HCT116 (cell line): ENCODE data around the gene YOD1. TPM values are rescaled to one million over a fixed set of nuclear protein-coding genes. Genes with fewer than 3 reads are reported as not detected.

ENCODE experiments used
- ATAC-seq: fragments of 200-7000 bp; cut with Tn5 transposase; 2 replicates; pipeline ENCODE4 v1.9.1; 2020; ENCODE audit warnings: mild to moderate bottlenecking, moderate library complexity
- BruUV-seq: library from RNA; stranded (reverse); fragments of 400-500 nt; replicated peaks from 2 replicates; lab custom pipeline; 2021; lab: Mats Ljungman, UMichigan
- CTCF ChIA-PET: fragments of 300-600 bp; sonication (Branson Sonifier 250); formaldehyde crosslinking; loops from one replicate; lab custom pipeline; 2021; ENCODE audit warnings: antibody characterized with exemption; lab: Charles Lee
- POLR2A ChIA-PET: fragments of 300-600, 350-600 bp; sonication (Branson Sonifier 250); formaldehyde crosslinking; loops from one replicate; lab custom pipeline; 2021; ENCODE audit warnings: antibody characterized with exemption; lab: Charles Lee
- RAD21 ChIA-PET, 2 experiments: fragments of 300-600 bp; sonication (Branson Sonifier 250); formaldehyde crosslinking; loops; one replicate each; lab custom pipeline; 2023; ENCODE audit warnings: low total read pairs in 2 of 2; ENCODE audit not compliant: uncharacterized antibody in 2 of 2, unreplicated experiment in 2 of 2, low non-redundant PET in 1 of 2; lab: Charles Lee
- DNase-seq: peaks from one replicate; pipeline ENCODE4 v3.0.0-alpha.2; 2010; ENCODE audit warnings: low read depth, low spot score
- H2AFZ ChIP-seq: fragments of 200-600 bp; shearing (Covaris generic), sonication (generic); 2 replicates; pipeline ENCODE4 v1.6.1; 2017; ENCODE audit warnings: low read depth, mixed run types, mixed read lengths, antibody characterized with exemption, low read length; ENCODE audit not compliant: poor library complexity, severe bottlenecking
- H3K27ac ChIP-seq: 2 replicates; pipeline ENCODE4 v1.5.1; 2012; ENCODE audit warnings: low read depth, low read length
- H3K27me3 ChIP-seq: fragments of 200-600 bp; sonication (generic); 2 replicates; pipeline ENCODE4 v1.6.1; 2016; ENCODE audit warnings: mixed run types, low read length, mixed read lengths; ENCODE audit not compliant: insufficient read depth
- H3K36me3 ChIP-seq, 2 experiments: fragments of 200-500 bp in 1 of 2; fragments of 200-600 bp in 1 of 2; sonication (Bioruptor generic) in 1 of 2; sonication (generic) in 1 of 2; 2 replicates each; pipeline versions ENCODE4 v1.5.1 to v1.6.1; 2014 to 2016; ENCODE audit warnings: low read length in 2 of 2, inconsistent platforms in 1 of 2, mixed read lengths in 1 of 2, mixed run types in 1 of 2; ENCODE audit not compliant: insufficient read depth in 2 of 2, control insufficient read depth in 1 of 2
- H3K4me1 ChIP-seq, 2 experiments: fragments of 200-600 bp in 1 of 2; sonication (generic) in 1 of 2; 2 replicates each; pipeline versions ENCODE4 v1.5.1 to v1.6.1; 2012 to 2017; ENCODE audit warnings: low read length in 2 of 2, inconsistent platforms in 1 of 2, mild to moderate bottlenecking in 1 of 2, mixed read lengths in 1 of 2, mixed run types in 1 of 2, moderate library complexity in 1 of 2; ENCODE audit not compliant: insufficient read depth in 2 of 2, control insufficient read depth in 1 of 2
- H3K4me2 ChIP-seq: fragments of 200-600 bp; sonication (generic); 2 replicates; pipeline ENCODE4 v1.6.1; 2017; ENCODE audit warnings: mixed run types, low read length, mixed read lengths
- H3K4me3 ChIP-seq, 2 experiments: fragments of 200-600 bp in 1 of 2; sonication (generic) in 1 of 2; replicated peaks in 1 of 2; 2 replicates each; pipeline ENCODE4 v1.5.1; 2011 to 2016; ENCODE audit warnings: low read length in 2 of 2, control low read depth in 1 of 2, low read depth in 1 of 2, mild to moderate bottlenecking in 1 of 2, mixed read lengths in 1 of 2, mixed run types in 1 of 2
- H3K79me2 ChIP-seq: fragments of 200-600 bp; sonication (generic); 2 replicates; pipeline ENCODE4 v1.6.1; 2017; ENCODE audit warnings: mild to moderate bottlenecking, mixed run types, low read length, moderate library complexity, mixed read lengths; ENCODE audit not compliant: insufficient read depth
- H3K9ac ChIP-seq: fragments of 200-600 bp; sonication (generic); 2 replicates; pipeline ENCODE4 v1.6.1; 2016; ENCODE audit warnings: low read length, mixed read lengths
- H3K9me2 ChIP-seq: fragments of 200-600 bp; sonication (generic), shearing (Covaris generic); 2 replicates; pipeline ENCODE4 v1.6.1; 2017; ENCODE audit warnings: mixed run types, mild to moderate bottlenecking, moderate library complexity; ENCODE audit not compliant: insufficient read depth
- H3K9me3 ChIP-seq, 2 experiments: fragments of 200-500 bp in 1 of 2; fragments of 200-600 bp in 1 of 2; sonication (Bioruptor generic) in 1 of 2; sonication (generic) in 1 of 2; 2 replicates each; pipeline ENCODE4 v1.6.1; 2014 to 2017; ENCODE audit warnings: low read length in 2 of 2, mixed read lengths in 2 of 2, inconsistent platforms in 1 of 2, low read depth in 1 of 2, mild to moderate bottlenecking in 1 of 2, mixed run types in 1 of 2, moderate library complexity in 1 of 2; ENCODE audit not compliant: control insufficient read depth in 1 of 2, insufficient read depth in 1 of 2
- H4K20me1 ChIP-seq: fragments of 200-600 bp; sonication (generic), shearing (Covaris generic); 2 replicates; pipeline ENCODE4 v1.6.1; 2017; ENCODE audit warnings: mixed run types, mild to moderate bottlenecking, moderate library complexity; ENCODE audit not compliant: insufficient read depth
- CBX3 ChIP-seq: IDR thresholded peaks from 2 replicates; pipeline ENCODE4 v1.6.1; 2012; ENCODE audit warnings: low read depth
- CEBPB ChIP-seq: IDR thresholded peaks from 2 replicates; pipeline ENCODE4 v1.6.1; 2012; ENCODE audit warnings: low read depth
- ELF1 ChIP-seq: IDR thresholded peaks from 2 replicates; pipeline ENCODE4 v1.6.1; 2012; ENCODE audit warnings: low read depth, borderline replicate concordance
- EZH2 ChIP-seq: fragments of 200-600 bp; sonication (generic); IDR thresholded peaks from 2 replicates; pipeline ENCODE4 v1.6.1; 2017; ENCODE audit warnings: antibody characterized with exemption, mixed run types
- EZH2phosphoT487 ChIP-seq: fragments of 200-600 bp; IDR thresholded peaks from 2 replicates; pipeline ENCODE4 v1.6.1; 2018; ENCODE audit warnings: antibody characterized with exemption, borderline replicate concordance
- FOSL1 ChIP-seq: IDR thresholded peaks from 2 replicates; pipeline ENCODE4 v1.6.1; 2012; ENCODE audit warnings: low read depth
- POLR2A ChIP-seq: IDR thresholded peaks from 2 replicates; pipeline ENCODE4 v1.7.0; 2011; ENCODE audit warnings: borderline replicate concordance; ENCODE audit not compliant: insufficient read depth, insufficient read length; ENCODE audit errors: extremely low read depth
- RAD21 ChIP-seq: IDR thresholded peaks from 2 replicates; pipeline ENCODE4 v1.6.1; 2012; ENCODE audit warnings: low read depth, mild to moderate bottlenecking
- SIN3A ChIP-seq: IDR thresholded peaks from 2 replicates; pipeline ENCODE4 v1.6.1; 2012; ENCODE audit warnings: low read depth
- SP1 ChIP-seq: IDR thresholded peaks from 2 replicates; pipeline ENCODE4 v1.6.1; 2012; ENCODE audit warnings: low read depth
- SRF ChIP-seq: IDR thresholded peaks from 2 replicates; pipeline ENCODE4 v1.6.1; 2012; ENCODE audit warnings: low read depth
- intact Hi-C: fragments of 100-400 bp; cut with micrococcal nuclease; formaldehyde crosslinking; loops from 2 replicates; pipeline ENCODE4 v1.10.0; 2022
- total RNA-seq: library from RNA; stranded (reverse); gene quantifications from one replicate; pipeline ENCODE4 v1.2.1, GENCODE V29; 2021; ENCODE audit not compliant: unreplicated experiment
- TF ChIP-seq, protein P1 (sequence below), 3 experiments: fragments of 200-600 bp in 1 of 3; sonication (generic) in 1 of 3; IDR thresholded peaks in 2 of 3; conservative IDR thresholded peaks in 1 of 3; 2 replicates each; pipeline ENCODE4 v1.5.1; 2012 to 2017; ENCODE audit warnings: low read depth in 2 of 3, low read length in 2 of 3, antibody characterized with exemption in 1 of 3, borderline replicate concordance in 1 of 3, control low read depth in 1 of 3, mild to moderate bottlenecking in 1 of 3, mixed read lengths in 1 of 3, mixed run types in 1 of 3, moderate library complexity in 1 of 3; ENCODE audit not compliant: insufficient read depth in 1 of 3
- TF ChIP-seq, protein P2 (sequence below): IDR thresholded peaks from 2 replicates; pipeline ENCODE4 v1.6.1; 2012
- TF ChIP-seq, protein P3 (sequence below): IDR thresholded peaks from 2 replicates; pipeline ENCODE4 v1.6.1; 2012; ENCODE audit warnings: low read depth
- TF ChIP-seq, protein P4 (sequence below): IDR thresholded peaks from 2 replicates; pipeline ENCODE4 v1.6.1; 2011; ENCODE audit warnings: mild to moderate bottlenecking, low read length, moderate library complexity; ENCODE audit not compliant: insufficient replicate concordance; ENCODE audit errors: extremely low read depth

YOD1 gene
- total RNA-seq, 1 experiment from 2014 or later: 13.6 TPM

DNA sequence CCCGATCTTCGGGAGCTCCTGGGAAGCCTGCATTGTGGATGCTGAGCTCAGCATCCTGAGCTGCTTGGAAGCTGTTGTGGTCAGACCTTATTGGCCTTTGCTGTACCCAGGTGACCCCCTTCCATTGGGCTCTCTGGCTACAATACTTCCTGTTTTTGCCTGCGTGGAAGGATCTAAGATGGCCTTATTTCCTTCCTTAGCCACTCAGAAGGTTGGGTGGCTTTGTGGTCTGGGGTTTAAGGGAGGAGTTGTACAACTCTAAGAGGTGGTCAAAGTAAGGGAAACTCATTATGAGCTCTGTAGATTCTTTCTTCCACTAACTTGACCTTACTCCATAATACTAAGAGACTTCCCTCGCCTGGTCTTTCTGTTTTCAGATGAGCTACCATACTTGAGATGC is 19.8 kb upstream of the YOD1 start (continued):
- TF ChIP-seq, protein P1, sequence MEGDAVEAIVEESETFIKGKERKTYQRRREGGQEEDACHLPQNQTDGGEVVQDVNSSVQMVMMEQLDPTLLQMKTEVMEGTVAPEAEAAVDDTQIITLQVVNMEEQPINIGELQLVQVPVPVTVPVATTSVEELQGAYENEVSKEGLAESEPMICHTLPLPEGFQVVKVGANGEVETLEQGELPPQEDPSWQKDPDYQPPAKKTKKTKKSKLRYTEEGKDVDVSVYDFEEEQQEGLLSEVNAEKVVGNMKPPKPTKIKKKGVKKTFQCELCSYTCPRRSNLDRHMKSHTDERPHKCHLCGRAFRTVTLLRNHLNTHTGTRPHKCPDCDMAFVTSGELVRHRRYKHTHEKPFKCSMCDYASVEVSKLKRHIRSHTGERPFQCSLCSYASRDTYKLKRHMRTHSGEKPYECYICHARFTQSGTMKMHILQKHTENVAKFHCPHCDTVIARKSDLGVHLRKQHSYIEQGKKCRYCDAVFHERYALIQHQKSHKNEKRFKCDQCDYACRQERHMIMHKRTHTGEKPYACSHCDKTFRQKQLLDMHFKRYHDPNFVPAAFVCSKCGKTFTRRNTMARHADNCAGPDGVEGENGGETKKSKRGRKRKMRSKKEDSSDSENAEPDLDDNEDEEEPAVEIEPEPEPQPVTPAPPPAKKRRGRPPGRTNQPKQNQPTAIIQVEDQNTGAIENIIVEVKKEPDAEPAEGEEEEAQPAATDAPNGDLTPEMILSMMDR (IDR thresholded peaks at IDR 0.05 in 2 of 3, conservative IDR thresholded peaks at IDR 0.05 in 1 of 3; ENCODE audit: borderline replicate concordance in 1 of 3, insufficient read depth in 1 of 3, low read depth in 2 of 3, low read length in 2 of 3): no peak
- TF ChIP-seq CBX3: no peak
- TF ChIP-seq, protein P2, sequence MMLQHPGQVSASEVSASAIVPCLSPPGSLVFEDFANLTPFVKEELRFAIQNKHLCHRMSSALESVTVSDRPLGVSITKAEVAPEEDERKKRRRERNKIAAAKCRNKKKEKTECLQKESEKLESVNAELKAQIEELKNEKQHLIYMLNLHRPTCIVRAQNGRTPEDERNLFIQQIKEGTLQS: no peak
- TF ChIP-seq POLR2A: no peak
- TF ChIP-seq SP1: no peak
- no peak for TF ChIP-seq SRF
- TF ChIP-seq, all 23 proteins: peak for 0

DNA sequence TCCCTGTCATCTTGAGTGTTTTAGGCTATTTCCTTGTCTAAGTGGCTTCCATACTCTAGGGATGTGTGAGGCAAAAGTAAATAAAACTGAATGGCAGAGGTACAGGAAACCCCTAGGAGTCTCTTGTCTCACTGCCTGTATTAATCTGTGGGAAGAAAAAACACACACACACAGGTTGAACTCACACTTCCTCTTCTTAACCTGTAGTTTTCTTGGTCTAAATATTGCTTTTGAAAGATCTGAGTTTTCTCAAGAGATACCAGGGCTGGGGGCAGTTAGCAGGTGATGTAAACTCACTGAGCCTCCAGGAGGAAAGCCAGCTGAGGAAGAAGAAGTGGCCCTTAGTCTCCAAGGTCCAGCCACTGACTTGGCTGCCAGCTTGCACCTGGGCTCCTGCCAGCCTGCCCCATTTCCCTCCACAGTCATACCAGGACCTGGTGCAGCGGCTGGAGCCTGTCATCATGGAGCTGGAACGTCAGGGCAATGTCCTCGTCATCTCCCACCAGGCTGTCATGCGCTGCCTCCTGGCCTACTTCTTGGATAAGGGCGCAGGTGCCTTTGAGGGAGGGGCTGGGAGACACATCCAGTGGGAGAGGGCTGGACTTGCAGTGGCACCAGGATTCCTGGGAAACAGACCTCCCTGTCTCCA is 19.0 kb upstream of the YOD1 start:
- H3K36me3 ChIP-seq: peaks cover 3 to 12% of the 10 kb centered on the region in 2 experiments; a peak in 1 of 4 replicates
- intact Hi-C loops: no loop called here
- CTCF ChIA-PET: no interaction called here

More for the DNA sequence above, 19.0 kb upstream of the YOD1 start:
- POLR2A ChIA-PET: interaction anchor here (1.3 kb wide), 1 partner anchor 17 kb away, joined by 3 read pairs; the partner anchor contains the start of gene PFKFB2
- Histone ChIP-seq H3K27me3 (no peaks in the 10 kb centered on the region), H3K27ac (no peak overlapping the region), H3K79me2 (no peaks in the 10 kb centered on the region), H3K9ac (no peak overlapping the region), H3K4me2 (no peak overlapping the region), H3K4me3 (no peak overlapping the region), H4K20me1 (no peaks in the 10 kb centered on the region), H3K9me3 (no peaks in the 10 kb centered on the region), H2AFZ (no peak overlapping the region), H3K9me2 (no peaks in the 10 kb centered on the region), H3K4me1 (no peaks in the 10 kb centered on the region)
- RAD21 ChIA-PET: no interaction called here
- ATAC-seq (no peak), DNase-seq (no peak)
- TF ChIP-seq EZH2phosphoT487: no peak
- TF ChIP-seq SIN3A: no peak
- TF ChIP-seq ELF1: no peak
- TF ChIP-seq SRF: no peak
- TF ChIP-seq EZH2: no peak
- TF ChIP-seq, protein P3, sequence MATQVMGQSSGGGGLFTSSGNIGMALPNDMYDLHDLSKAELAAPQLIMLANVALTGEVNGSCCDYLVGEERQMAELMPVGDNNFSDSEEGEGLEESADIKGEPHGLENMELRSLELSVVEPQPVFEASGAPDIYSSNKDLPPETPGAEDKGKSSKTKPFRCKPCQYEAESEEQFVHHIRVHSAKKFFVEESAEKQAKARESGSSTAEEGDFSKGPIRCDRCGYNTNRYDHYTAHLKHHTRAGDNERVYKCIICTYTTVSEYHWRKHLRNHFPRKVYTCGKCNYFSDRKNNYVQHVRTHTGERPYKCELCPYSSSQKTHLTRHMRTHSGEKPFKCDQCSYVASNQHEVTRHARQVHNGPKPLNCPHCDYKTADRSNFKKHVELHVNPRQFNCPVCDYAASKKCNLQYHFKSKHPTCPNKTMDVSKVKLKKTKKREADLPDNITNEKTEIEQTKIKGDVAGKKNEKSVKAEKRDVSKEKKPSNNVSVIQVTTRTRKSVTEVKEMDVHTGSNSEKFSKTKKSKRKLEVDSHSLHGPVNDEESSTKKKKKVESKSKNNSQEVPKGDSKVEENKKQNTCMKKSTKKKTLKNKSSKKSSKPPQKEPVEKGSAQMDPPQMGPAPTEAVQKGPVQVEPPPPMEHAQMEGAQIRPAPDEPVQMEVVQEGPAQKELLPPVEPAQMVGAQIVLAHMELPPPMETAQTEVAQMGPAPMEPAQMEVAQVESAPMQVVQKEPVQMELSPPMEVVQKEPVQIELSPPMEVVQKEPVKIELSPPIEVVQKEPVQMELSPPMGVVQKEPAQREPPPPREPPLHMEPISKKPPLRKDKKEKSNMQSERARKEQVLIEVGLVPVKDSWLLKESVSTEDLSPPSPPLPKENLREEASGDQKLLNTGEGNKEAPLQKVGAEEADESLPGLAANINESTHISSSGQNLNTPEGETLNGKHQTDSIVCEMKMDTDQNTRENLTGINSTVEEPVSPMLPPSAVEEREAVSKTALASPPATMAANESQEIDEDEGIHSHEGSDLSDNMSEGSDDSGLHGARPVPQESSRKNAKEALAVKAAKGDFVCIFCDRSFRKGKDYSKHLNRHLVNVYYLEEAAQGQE: no peak
- no peak for TF ChIP-seq CBX3
- no peak for TF ChIP-seq RAD21
- TF ChIP-seq, protein P4, sequence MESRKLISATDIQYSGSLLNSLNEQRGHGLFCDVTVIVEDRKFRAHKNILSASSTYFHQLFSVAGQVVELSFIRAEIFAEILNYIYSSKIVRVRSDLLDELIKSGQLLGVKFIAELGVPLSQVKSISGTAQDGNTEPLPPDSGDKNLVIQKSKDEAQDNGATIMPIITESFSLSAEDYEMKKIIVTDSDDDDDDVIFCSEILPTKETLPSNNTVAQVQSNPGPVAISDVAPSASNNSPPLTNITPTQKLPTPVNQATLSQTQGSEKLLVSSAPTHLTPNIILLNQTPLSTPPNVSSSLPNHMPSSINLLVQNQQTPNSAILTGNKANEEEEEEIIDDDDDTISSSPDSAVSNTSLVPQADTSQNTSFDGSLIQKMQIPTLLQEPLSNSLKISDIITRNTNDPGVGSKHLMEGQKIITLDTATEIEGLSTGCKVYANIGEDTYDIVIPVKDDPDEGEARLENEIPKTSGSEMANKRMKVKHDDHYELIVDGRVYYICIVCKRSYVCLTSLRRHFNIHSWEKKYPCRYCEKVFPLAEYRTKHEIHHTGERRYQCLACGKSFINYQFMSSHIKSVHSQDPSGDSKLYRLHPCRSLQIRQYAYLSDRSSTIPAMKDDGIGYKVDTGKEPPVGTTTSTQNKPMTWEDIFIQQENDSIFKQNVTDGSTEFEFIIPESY: no peak
- TF ChIP-seq FOSL1: no peak
- TF ChIP-seq CEBPB: no peak
- no TSS peak for BruUV-seq
